Measurements from ENCODE around the gene GKN2.

DNA sequence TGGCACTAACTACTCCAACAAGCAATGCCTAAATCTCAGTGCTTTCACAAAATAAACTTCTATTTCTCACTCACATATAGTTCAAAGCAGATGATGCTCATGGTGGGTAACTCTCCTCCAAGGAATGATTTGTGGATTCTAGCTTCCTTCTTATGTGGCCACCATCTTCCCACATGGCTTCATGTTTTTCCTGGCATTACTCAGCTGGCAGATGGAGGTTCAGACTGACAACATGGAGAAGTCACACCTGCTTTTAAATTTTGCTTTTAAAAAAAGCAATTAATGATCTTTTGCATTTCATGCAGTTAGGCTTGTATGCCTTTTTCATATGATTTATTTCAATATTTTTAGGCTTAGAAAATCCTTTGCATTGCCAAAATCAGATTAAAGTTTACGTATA, 6.3 kb upstream of the GKN2 start:
- TF ChIP-seq POLR2A (IDR thresholded peaks at IDR 0.05), result no peak
- TF ChIP-seq, protein P1, sequence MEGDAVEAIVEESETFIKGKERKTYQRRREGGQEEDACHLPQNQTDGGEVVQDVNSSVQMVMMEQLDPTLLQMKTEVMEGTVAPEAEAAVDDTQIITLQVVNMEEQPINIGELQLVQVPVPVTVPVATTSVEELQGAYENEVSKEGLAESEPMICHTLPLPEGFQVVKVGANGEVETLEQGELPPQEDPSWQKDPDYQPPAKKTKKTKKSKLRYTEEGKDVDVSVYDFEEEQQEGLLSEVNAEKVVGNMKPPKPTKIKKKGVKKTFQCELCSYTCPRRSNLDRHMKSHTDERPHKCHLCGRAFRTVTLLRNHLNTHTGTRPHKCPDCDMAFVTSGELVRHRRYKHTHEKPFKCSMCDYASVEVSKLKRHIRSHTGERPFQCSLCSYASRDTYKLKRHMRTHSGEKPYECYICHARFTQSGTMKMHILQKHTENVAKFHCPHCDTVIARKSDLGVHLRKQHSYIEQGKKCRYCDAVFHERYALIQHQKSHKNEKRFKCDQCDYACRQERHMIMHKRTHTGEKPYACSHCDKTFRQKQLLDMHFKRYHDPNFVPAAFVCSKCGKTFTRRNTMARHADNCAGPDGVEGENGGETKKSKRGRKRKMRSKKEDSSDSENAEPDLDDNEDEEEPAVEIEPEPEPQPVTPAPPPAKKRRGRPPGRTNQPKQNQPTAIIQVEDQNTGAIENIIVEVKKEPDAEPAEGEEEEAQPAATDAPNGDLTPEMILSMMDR (IDR thresholded peaks at IDR 0.05), result no peak

Measured in esophagus squamous epithelium (tissue), 4 donors.